ENCODE results near the gene FREM3.

DNA sequence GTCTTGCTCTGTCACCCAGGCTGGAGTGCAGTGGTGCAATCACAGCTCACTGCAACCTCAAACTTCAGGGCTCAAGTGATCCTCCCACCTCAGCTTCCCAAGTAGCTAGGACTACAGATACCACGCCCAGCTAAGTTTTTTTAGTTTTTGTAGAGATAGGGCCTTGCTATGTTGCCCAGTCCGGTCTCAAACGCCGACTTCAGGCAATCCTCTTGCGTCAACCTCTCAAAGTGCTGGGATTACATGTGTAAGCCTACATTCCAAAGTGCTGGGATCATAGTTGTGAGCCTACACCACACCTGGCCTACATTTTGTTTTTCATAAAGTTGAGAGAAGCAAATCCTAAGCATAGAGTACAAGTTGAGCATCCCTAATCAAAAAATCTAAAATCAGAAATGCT, 144.8 kb downstream of the FREM3 start:
- TF ChIP-seq, protein P1, sequence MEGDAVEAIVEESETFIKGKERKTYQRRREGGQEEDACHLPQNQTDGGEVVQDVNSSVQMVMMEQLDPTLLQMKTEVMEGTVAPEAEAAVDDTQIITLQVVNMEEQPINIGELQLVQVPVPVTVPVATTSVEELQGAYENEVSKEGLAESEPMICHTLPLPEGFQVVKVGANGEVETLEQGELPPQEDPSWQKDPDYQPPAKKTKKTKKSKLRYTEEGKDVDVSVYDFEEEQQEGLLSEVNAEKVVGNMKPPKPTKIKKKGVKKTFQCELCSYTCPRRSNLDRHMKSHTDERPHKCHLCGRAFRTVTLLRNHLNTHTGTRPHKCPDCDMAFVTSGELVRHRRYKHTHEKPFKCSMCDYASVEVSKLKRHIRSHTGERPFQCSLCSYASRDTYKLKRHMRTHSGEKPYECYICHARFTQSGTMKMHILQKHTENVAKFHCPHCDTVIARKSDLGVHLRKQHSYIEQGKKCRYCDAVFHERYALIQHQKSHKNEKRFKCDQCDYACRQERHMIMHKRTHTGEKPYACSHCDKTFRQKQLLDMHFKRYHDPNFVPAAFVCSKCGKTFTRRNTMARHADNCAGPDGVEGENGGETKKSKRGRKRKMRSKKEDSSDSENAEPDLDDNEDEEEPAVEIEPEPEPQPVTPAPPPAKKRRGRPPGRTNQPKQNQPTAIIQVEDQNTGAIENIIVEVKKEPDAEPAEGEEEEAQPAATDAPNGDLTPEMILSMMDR (IDR thresholded peaks at IDR 0.05) = no peak
- TF ChIP-seq POLR2AphosphoS5 (IDR thresholded peaks at IDR 0.05) (no peak), POLR2A (IDR thresholded peaks at IDR 0.05) (no peak), EP300 (IDR thresholded peaks at IDR 0.05) (no peak)
